Activated CD4-positive, alpha-beta T cell treated with anti-CD3 and anti-CD28 coated beads, Interleukin-2, amount 50 U/mL, for 24 hours (primary cell): ENCODE data around the gene NCAM1.

Source experiments
- DNase-seq, 2 donors: peaks; one replicate each; pipeline ENCODE4 v3.0.0-alpha.2; 2020; ENCODE audit warnings: low read depth in 1 of 2, low spot score in 1 of 2

Gene NCAM1

GRCh38 chr11:113272927-113273615 is 311.9 kb downstream of the NCAM1 start:
- DNase-seq: no peak

GRCh38 chr11:113273720-113274119 is 312.5 kb downstream of the NCAM1 start:
- no peak for DNase-seq

DNA sequence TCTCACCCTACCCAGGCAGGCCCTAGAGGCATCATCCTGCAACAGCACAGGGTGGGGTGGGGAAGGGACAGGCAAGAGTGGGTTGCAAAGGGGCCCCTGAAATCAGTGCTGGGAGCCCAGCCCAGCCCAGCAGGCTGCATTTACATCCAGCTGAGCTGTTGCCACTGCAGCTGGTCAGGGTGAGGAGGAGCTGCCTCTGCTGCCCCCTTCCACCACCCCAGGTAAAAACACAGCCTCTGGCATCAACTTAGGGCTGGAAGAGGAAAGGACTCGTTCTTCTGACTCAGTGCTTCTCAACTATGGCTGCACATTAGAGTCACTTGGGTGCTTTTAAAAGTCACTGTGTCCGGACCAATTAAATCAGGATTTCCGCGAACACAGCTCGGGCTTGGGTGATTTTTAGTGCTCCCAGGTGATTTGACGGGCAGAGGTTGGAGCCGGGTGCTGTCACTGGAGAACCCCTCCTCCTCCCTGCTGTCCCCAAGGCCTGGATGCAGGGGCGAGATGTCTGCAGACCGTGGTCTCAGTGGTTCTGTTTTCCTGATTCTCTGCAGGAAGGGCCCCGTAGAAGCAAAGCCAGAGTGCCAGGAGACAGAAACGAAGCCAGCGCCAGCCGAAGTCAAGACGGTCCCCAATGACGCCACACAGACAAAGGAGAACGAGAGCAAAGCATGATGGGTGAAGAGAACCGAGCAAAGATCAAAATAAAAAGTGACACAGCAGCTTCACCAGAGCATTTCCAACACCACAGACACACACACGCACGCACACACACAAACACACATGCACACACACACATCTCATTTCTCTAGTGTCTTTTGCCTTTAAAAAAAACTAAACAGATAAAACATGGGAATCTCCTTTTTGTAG is 313.7 kb downstream of the NCAM1 start:
- no peak for DNase-seq

GRCh38 chr11:113275602-113276001 is 314.4 kb downstream of the NCAM1 start:
- DNase-seq: no peak

GRCh38 chr11:113276466-113276865 is 315.2 kb downstream of the NCAM1 start:
- DNase-seq: no peak

DNA sequence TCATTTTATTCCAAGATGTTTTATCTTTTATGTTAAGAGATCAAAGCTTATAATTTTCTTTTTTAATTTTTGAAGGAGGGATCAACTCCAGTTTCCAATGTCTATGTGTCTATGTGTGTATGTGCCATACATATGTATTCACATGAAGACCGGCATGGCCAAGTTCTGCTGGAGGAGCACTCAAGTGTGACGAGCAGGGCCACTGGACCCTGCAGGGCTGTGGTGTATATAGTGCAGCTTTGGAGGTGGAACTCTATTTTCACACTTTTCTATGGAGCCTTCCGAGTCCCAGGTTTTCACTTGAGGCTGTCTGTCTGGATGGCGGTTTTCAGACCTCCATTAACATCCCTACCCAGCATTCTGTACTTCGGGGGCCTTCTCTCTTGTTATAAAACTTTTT is 316.7 kb downstream of the NCAM1 start:
- DNase-seq: no peak

DNA sequence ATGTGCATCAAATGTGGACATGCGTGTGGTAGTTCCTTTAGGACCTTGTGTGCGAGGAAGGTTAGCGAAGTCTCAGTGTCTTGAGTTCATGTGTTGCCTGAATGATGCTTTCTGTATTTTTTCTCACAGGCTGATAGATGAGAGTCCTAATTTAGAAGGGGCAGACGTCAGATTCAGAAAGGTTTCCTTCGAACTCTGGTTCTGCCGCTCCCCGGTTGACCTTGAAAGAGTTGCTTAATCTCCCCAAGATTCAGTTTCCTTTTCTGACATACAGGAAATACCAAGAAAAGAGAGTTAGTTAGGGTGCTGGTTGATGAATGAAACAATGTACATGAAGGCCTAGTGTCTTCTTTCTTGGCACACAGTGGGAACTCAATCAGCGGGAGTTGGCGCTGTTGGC is 317.3 kb downstream of the NCAM1 start:
- no peak for DNase-seq

DNA sequence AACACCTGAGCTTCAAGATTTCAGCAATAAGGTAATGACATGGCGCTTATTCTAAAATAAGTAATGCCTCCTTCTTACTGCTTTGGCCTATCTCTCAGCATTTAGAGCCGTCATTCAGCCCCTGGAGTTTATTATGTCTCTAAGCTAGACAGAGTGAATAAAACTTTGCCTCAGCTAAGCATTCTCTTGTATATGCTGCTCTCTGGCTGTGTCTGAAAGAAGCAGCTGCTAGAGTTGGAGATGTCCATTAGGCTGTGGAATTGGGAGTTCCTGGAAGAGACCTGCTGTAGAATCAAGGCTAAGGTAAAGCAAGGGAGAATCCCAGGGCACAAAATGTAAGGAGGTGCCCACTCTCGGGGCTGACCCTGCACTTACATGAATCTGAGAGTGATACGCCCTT is 317.7 kb downstream of the NCAM1 start:
- DNase-seq: no peak

GRCh38 chr11:113279591-113279990 is 318.4 kb downstream of the NCAM1 start:
- DNase-seq: no peak

DNA sequence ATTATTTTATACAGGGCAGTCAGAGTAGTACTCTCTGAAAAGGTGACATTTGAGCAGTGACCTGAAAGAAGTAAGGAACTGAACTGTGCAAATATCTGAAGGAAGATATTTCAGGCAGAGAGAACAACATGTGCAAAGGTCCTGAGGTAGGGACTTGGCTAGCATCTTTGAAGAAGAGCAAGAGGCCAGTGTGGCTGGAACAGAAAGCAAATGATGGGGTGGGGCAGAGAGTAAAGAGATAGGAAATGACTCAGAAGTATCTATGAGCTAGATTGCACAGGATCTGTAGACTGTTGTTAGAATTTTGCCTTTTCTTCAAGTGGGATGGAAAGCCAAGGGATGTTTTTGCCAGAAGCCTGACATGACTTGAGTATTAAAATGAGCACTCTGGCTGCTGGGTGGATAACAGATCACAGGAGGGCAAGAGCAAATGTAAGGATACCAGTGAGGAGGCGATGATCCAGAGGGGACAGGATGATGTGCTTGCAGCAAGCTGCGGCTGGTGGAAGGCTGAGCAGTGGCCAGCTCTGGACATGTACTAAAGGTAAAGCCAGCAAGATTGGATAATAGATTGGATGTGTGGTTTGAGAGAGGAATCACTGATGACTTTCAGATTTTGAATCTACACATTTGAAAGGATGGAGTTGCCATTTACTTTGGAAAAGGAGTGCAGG is 320.0 kb downstream of the NCAM1 start:
- DNase-seq: no peak

GRCh38 chr11:113282898-113283437 is 321.7 kb downstream of the NCAM1 start:
- no peak for DNase-seq

- no peak for DNase-seq
Measured at GRCh38 chr11:113283881-113284280, 322.7 kb downstream of the NCAM1 start.

- DNase-seq: no peak
Measured at GRCh38 chr11:113286009-113286408, 324.8 kb downstream of the NCAM1 start.

- DNase-seq: no peak
Measured at GRCh38 chr11:113286509-113287497, 325.6 kb downstream of the NCAM1 start.

GRCh38 chr11:113287801-113288200 is 326.6 kb downstream of the NCAM1 start:
- no peak for DNase-seq

GRCh38 chr11:113288286-113288863 is 327.2 kb downstream of the NCAM1 start:
- no peak for DNase-seq

DNA sequence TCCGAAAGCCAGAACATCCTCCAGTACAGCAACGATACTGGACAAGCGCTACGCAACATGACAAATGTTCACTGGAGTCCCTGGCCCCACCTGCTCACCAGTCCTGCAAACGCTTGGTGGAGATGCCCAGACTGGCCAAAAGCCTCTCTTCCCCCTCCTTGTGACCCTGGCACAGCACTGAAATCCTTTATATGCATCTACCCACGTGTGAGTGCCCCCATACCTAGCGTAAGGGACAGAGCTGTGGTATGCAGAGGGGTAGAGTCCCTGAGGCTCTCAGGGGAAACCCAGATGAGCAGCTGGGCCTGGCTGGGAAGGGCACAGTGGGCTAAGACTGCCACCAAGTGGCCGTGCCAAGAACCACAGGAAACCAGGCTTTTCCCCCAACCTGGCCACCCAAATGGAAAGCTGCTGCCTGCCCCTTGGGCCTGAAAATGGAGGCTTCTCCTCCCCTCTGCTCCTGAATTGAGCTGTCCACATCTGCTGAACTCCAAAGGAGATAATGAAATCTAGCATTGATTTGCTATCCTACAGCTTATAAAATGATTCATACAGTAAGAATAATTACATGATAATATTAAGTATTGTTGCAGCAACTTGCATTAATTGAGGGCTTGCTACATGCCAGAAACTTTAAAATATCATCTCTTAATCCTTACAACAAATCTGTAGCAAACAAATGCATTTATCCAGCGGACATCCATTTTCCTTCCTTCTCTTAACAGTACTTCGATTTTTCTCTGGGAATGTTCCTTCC is 328.4 kb downstream of the NCAM1 start:
- DNase-seq: peak; percentile 48 to 63

DNA sequence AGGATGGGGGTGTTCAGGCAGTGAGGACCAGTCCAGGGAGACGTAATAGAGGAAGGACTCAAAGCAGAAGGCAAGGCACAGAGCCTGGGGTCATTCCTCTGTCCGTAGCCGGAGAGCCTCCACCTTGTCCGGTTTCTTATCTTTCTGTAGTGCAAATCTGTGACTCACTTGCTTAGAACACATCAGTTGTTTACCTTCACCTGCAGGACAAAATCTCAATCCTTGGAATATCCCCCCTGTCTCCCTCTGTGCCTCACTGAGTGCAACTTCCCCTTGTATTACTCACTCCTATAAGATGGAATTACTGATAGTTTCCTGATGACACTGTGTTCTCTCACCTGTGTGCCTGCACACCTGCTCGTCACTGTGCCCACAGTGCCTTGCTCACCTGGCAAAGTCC is 332.7 kb downstream of the NCAM1 start:
- no peak for DNase-seq

DNA sequence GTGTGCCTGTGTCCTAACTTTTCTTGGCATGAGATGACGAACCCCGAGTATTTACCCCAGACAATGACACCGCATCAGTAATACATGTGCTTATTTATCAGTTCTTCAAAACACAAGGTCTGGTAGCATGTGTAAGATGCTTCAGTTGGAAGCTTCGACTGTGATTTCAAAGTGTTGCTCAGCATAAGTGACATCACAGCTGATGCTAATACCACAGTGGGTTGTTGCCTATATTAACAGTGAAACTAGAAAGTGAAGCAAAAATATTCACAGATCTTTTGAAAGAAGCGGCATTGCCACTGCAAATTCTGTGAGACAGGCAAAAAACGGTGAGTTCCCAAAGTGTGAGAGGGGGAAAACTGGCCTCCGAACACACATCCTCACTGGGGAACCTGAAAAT is 334.8 kb downstream of the NCAM1 start:
- DNase-seq: no peak
